Ishikawa (cell line): ENCODE data around the gene GFI1.
A peak's percentile ranks its signal among the peaks of the same experiment; 100 is the strongest.

Experiments used
- CEBPB ChIP-seq: IDR thresholded peaks from 2 replicates; pipeline ENCODE4 v1.6.1; 2012
- CREB1 ChIP-seq: IDR thresholded peaks from 2 replicates; pipeline ENCODE4 v1.6.1; 2012; ENCODE audit warnings: low read depth
- EGR1 ChIP-seq: IDR thresholded peaks from 2 replicates; pipeline ENCODE4 v1.6.1; 2012
- EP300 ChIP-seq: IDR thresholded peaks from 2 replicates; pipeline ENCODE4 v1.6.1; 2012; ENCODE audit warnings: borderline replicate concordance
- FOXM1 ChIP-seq: IDR thresholded peaks from 2 replicates; pipeline ENCODE4 v1.6.1; 2012; ENCODE audit warnings: low read depth, borderline replicate concordance
- MAX ChIP-seq: IDR thresholded peaks from 2 replicates; pipeline ENCODE4 v1.6.1; 2012
- NFIC ChIP-seq: IDR thresholded peaks from 2 replicates; pipeline ENCODE4 v1.6.1; 2012
- RAD21 ChIP-seq: IDR thresholded peaks from 2 replicates; pipeline ENCODE4 v1.6.1; 2012; ENCODE audit warnings: low read depth
- REST ChIP-seq: IDR thresholded peaks from 2 replicates; pipeline ENCODE4 v1.6.1; 2012; ENCODE audit warnings: low read depth, mild to moderate bottlenecking
- TAF1 ChIP-seq: IDR thresholded peaks from 2 replicates; pipeline ENCODE4 v1.6.1; 2012; ENCODE audit warnings: low read depth, mild to moderate bottlenecking
- TCF12 ChIP-seq: IDR thresholded peaks from 2 replicates; pipeline ENCODE4 v1.6.1; 2012; ENCODE audit warnings: low read depth
- TEAD4 ChIP-seq: IDR thresholded peaks from 2 replicates; pipeline ENCODE4 v1.6.1; 2012
- USF1 ChIP-seq: IDR thresholded peaks from 2 replicates; pipeline ENCODE4 v1.6.1; 2012
- YY1 ChIP-seq: IDR thresholded peaks from 2 replicates; pipeline ENCODE4 v1.6.1; 2012; ENCODE audit warnings: low read depth
- ZBTB7A ChIP-seq: IDR thresholded peaks from 2 replicates; pipeline ENCODE4 v1.6.1; 2012; ENCODE audit warnings: low read depth

Gene GFI1

GRCh38 chr1:92458146-92458545, 28.6 kb downstream of the GFI1 start:
- TF ChIP-seq TCF12 = no peak
- TF ChIP-seq EGR1 = no peak
- no peak for TF ChIP-seq TEAD4
- no peak for TF ChIP-seq EP300
- TF ChIP-seq MAX = no peak
- no peak for TF ChIP-seq NFIC
- no peak for TF ChIP-seq TAF1
- no peak for TF ChIP-seq REST
- TF ChIP-seq CEBPB = no peak
- TF ChIP-seq RAD21 = no peak
- TF ChIP-seq FOXM1 = no peak
- TF ChIP-seq CREB1 = no peak
- no peak for TF ChIP-seq ZBTB7A
- TF ChIP-seq YY1 = no peak
- no peak for TF ChIP-seq USF1

- TF ChIP-seq FOXM1 (no peak), TAF1 (no peak)
These were observed 38.7 kb downstream of the GFI1 start for GRCh38 chr1:92447976-92448375.

- TF ChIP-seq CREB1 (no peak), EP300 (no peak), TEAD4 (no peak), TCF12 (no peak), EGR1 (no peak), FOXM1 (no peak), NFIC (no peak), ZBTB7A (no peak), TAF1 (no peak), MAX (no peak), RAD21 (no peak)
These were observed 39.6 kb downstream of the GFI1 start for GRCh38 chr1:92447033-92447681.

GRCh38 chr1:92446546-92446945, 40.2 kb downstream of the GFI1 start:
- TF ChIP-seq EGR1 = no peak

GRCh38 chr1:92445865-92446264, 40.9 kb downstream of the GFI1 start:
- TF ChIP-seq FOXM1 = no peak
- TF ChIP-seq TCF12 = no peak
- no peak for TF ChIP-seq TEAD4
- TF ChIP-seq MAX = no peak
- no peak for TF ChIP-seq USF1
- TF ChIP-seq NFIC = no peak
- no peak for TF ChIP-seq TAF1
- TF ChIP-seq ZBTB7A = no peak
- TF ChIP-seq EP300 = no peak
- TF ChIP-seq REST = no peak

GRCh38 chr1:92444351-92444750, 42.4 kb downstream of the GFI1 start:
- no peak for TF ChIP-seq ZBTB7A
- TF ChIP-seq CREB1 = no peak
- TF ChIP-seq FOXM1 = no peak
- TF ChIP-seq YY1 = no peak
- TF ChIP-seq TEAD4 = peak; percentile 31

GRCh38 chr1:92443893-92444292, 42.8 kb downstream of the GFI1 start:
- TF ChIP-seq EGR1 = no peak
- no peak for TF ChIP-seq USF1
- no peak for TF ChIP-seq NFIC
- TF ChIP-seq CREB1 = no peak
- no peak for TF ChIP-seq REST
